ENCODE measurements around the gene DGCR2.

- TF ChIP-seq, protein P1, sequence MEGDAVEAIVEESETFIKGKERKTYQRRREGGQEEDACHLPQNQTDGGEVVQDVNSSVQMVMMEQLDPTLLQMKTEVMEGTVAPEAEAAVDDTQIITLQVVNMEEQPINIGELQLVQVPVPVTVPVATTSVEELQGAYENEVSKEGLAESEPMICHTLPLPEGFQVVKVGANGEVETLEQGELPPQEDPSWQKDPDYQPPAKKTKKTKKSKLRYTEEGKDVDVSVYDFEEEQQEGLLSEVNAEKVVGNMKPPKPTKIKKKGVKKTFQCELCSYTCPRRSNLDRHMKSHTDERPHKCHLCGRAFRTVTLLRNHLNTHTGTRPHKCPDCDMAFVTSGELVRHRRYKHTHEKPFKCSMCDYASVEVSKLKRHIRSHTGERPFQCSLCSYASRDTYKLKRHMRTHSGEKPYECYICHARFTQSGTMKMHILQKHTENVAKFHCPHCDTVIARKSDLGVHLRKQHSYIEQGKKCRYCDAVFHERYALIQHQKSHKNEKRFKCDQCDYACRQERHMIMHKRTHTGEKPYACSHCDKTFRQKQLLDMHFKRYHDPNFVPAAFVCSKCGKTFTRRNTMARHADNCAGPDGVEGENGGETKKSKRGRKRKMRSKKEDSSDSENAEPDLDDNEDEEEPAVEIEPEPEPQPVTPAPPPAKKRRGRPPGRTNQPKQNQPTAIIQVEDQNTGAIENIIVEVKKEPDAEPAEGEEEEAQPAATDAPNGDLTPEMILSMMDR (conservative IDR thresholded peaks at IDR 0.05 in 1 of 2, IDR thresholded peaks at IDR 0.05 in 1 of 2; ENCODE audit: low read depth in 1 of 2, low read length in 2 of 2), result no peak
- no peak for TF ChIP-seq EZH2 (IDR thresholded peaks at IDR 0.05; ENCODE audit: low read length, missing control alignments)
Observed at GRCh38 chr22:18997306-18997924, 124.8 kb downstream of the DGCR2 start.
